NOMO-1 (cell line): ENCODE results near the gene ADAM17.
"Not testable (repeated sequence)": the region's sequence is repeated elsewhere in the genome, so short reads cannot be mapped to it uniquely, and the experiment has no call there.

Source experiments
- DNase-seq, 2 experiments: peaks; one replicate each; lab custom pipeline; 2025; ENCODE audit not compliant: unreplicated experiment in 2 of 2; lab: John Stamatoyannopoulos, UW

Gene ADAM17

DNA sequence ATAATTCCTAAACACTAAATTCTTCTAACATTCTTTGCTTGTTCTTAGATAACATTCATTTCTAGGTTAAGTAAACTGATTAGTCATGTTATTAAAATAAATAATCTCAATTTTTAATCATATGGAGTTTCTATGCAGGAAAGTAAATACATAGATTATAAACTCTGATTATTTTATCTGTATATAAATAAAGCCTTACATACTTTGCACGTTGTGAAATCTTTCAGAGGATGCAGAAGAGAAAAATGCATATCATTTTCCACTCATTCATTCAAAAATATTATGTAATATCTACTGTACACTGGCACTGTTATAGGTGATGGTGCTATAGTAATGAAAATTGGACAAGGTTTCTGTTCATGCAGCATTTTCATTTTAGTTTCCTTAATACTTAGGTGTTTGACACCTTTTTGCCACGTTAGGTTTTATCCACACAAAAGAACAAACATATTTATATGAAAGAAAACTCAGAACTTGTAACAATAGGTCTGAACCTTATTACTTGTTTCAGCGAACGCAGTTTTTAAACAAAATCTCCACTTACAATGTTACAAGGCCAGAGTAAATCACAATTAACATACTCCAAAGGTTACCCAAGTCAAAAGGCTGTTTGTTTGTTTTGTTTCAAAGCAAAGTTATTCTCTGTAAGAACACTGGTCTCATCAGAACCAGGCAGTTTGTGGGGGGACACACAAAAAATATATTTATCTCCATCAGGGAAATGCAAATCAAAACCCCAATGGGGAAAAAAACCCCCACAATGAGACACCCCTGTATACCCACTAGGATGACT lies 27.4 kb downstream of the ADAM17 start:
- DNase-seq = no peak

DNA sequence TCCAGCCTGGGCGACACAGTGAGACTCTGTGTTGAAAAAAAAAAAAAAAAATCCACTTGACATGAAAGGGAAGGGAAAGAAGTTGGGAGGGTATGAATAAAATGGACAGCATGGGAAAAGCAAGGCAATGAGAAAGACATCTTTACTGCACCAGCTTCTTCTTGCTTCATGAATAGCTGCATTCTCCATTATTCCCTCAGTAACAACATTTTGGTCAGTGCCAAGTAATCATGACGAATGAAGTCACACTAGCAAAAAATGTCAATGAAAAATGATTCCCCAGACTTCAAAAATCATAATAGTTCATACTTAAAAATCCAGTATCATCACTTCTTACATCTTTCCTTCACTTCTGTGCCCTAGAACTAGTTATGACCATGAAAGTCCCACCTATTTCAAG lies 30.4 kb downstream of the ADAM17 start:
- DNase-seq = no peak

DNA sequence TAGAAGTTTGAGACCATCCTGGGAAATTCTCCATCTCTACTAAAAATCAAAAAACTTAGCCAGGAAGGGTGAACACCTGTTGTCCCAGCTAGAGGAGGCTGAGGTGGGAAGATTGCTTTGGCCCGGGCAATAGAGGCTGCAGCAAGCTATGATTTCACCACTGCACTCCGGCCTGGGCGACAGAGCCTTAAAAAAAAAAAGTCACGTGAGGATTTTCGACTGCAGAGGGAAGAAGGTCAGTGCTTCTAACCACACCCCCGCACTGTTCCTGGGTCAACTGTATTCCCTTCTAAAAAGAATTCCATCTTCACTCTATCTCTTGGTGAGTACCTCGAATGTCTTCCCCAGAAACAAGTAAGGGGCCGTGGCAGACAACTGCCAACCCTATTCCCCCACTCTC lies 31.3 kb downstream of the ADAM17 start:
- no peak for DNase-seq

DNA sequence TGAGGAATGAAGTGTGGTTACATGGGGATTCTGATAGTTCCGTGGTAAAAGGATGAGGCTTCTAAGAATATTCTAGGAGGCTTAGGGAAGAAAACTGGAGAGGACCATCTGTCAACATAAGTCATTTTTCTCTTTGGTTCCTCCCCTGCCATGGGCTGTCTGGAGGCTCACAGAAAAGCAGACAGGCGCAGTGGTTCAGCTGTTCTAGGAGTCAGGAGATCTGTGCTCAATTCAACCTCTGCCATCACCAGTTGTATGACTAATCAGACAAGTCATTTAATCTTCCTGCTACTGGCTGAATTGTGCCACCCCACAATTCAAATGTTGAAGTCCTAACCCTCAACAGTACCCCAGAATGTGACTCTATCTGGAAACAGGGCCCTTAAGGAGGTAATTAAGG lies 36.4 kb downstream of the ADAM17 start:
- no peak for DNase-seq

DNA sequence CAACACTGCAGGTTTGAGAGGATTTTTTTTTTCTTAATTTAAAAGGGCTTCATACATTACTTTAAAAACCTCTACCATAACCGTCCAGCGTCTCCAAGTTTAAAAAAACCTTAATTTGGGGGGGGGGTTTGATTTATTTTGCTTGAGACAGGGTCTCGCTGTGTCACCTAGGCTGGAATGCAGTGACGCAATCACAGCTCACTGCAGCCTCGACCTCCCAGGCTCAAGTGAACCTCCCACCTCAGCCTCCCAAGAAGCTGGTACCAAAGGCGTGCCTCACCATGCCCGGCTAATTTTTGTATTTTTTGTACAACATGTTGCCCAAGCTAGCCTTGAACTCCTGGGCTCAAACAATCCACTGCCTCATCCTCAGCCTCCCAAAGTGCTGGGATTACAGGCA lies 36.9 kb downstream of the ADAM17 start:
- no peak for DNase-seq

DNA sequence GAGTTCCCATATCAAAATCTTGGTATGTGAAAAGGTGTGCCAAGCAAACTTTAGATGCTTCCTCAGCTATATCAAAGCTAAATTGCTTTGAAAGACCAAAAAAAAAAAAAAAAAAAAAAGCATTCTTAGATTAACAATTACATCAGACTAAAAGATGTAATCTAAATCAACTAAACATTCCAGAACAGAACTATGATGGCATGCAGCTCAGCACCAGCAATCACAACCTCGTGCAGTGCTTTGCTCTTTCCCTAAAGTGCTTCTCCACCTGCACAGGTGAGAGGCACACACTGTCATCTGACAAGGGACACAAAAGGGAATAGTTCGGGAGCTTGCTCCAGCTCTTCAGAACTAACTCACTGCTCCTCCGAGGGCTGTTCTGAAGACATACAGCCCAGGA lies 37.5 kb downstream of the ADAM17 start:
- DNase-seq = no peak

DNA sequence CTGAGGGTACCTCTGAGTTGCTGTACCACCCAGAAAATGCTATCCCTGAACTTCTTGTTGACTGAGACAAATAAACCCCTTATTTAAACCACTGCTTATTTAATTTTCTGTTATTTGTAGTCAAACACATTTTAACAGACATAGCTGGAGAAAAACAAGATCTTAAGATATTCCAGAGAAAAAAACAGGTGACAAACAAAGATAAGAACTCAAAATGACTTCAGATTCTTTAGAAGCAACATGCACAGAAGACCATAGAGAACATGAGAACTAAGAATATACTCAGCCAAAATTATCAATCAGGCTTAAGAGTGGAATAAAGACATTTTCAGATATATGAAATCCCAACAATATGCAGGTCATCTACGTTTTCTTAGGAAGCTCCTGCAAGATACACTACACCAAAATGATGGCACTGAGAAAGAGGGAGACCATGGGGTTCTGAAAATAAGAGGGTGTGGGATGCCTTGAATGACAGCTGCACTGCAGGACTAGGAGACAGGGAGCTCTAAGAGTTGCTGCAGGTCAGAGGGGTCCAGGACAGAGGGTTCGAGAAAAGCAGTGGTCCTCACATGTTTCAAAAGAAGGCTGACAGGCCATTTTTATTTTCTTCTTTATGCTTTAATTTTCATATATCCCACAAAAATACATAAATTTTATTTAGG lies 38.4 kb downstream of the ADAM17 start:
- no peak for DNase-seq

DNA sequence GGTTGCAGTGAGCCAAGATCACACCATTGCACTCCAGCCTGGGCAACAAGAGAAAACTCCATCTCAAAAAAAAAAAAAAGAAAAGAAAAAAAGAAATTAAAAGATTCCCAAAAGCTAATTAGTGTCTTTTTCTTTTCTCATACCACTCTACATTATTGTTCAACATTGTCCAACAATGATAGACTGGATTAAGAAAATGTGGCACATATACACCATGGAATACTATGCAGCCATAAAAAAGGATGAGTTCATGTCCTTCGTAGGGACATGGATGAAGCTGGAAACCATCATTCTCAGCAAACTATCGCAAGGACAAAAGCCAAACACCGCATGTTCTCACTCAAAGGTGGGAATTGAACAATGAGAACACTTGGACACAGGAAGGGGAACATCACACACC lies 41.7 kb downstream of the ADAM17 start:
- DNase-seq = not testable (repeated sequence)

DNA sequence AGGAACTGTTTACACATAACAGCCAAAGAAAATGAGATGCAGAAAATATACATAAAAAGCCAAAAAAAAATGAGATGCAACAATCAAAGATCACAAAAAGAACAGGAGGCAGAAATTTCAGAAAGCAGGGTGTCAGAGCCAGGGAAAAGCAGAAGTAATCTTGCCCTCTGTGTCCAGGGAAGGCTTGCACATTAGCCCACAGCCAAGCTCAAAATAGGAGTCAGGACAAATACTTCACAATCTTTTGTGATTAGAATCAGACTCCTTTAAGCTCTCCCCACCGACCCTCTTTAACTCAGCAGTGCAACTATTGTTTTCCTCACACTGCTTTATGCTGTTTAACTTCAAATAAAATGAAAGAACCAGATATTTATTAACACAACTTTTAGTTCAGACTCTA lies 46.7 kb downstream of the ADAM17 start:
- peak in 1 of 2 experiments; percentile 26 for DNase-seq

DNA sequence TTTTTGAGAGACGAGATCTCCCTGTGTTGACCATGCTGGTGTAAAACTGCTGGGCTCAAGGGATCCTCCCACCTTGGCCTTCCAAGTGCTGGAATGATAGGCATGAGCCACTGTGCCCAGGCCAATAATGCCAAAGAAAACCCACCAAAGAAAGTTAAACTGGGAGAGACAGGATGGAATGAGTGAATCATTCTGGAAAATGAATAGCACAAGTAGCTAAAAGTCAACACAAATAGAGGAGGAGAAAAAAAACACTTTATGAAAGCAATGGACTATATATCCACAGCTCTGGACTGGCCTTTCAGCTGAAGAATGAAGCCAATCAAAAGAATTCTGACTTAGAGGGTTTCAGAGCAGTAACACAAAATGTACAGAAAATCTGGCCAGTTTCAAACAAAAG lies 57.4 kb downstream of the ADAM17 start:
- no peak for DNase-seq

DNA sequence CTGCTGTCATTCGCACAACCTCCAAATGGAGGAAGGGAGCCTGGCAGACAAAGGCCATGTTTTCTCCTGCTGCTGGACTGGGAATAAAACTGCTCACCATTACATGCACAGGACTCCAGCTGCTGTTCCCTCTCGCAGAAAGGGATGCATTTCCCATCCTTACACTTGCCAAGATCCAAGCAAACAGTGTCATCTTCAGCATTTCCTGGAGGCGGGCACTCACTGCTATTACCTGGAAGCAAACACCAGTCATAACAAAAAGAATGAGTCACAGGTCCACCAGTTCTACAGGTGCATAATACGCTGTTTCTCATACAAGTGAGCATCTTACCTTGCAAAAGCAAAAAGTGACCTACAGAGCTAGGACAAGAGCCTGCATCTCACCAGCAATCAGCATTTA lies 58.6 kb downstream of the ADAM17 start:
- no peak for DNase-seq

DNA sequence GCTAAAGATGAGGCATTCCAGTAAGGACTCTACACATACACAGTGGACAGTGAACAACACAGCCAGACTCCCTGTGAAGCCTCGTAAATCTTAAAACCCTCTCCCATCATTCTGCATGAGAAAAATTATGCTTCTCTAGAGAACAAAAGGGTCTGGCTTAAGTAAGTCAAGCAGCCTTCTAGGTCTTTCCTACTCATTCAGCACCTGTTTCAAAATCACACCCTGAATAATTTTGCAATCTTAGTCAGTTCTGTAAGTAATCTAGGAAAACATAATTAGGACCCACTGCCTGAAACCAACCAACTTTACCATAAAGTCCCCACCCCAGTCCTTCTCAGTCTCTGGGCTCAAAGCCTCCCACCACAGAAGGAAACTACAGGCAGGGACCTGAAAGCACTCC lies 61.5 kb downstream of the ADAM17 start:
- no peak for DNase-seq

DNA sequence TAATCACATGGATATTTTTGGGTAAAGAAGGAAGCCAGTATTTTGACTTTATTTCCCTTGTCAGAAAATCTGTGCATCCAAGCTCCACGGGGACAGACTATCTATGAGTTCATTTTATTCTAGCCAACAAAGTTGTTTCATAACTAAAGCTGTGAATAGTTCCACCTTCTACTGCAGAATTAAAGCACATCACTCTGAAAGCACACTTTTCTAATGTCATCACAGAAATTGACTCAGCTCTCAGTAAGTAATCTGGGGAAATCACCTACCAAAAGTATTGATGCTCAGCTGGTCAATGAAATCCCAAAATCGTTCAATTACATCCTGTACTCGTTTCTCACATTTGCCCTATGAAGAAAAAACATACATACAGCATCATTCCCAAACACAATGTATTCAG lies 62.2 kb downstream of the ADAM17 start:
- DNase-seq = no peak

DNA sequence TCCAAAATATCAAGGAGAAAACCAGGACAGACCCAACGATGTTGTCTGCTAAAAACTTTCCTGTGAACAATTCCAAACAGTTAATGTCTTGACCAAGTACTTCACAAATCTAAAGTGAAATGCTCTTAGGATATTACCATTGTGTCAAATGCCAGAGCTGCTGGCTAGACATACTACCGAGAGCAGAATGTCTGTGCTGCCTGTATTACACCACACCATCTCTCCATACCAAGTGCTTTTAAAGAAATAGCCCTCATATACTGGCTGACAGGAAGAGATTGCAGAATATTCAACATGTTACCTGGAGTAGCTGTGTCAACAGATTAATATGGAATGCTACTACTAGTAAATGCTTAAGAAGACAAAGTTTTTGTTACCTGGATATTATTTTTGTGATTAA lies 62.7 kb downstream of the ADAM17 start:
- no peak for DNase-seq

DNA sequence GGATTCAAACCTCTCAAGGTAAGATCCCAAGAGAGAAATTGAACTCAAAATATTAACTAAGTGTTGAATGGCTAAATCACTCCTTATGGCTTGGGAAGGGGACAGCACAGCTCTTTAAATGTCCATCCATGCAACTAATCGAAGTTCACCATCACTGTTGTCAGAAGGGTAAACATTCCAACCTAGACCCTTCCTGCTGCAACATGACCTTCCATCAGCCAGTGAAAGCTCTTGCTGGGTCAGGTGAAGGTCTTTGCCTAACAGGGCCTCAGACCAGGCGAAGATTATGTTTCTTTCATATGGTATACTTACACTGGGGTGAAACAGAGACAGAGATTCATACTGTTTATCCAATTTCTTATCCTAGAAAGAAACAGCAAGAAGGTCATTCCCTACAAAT lies 64.8 kb downstream of the ADAM17 start:
- no peak for DNase-seq

DNA sequence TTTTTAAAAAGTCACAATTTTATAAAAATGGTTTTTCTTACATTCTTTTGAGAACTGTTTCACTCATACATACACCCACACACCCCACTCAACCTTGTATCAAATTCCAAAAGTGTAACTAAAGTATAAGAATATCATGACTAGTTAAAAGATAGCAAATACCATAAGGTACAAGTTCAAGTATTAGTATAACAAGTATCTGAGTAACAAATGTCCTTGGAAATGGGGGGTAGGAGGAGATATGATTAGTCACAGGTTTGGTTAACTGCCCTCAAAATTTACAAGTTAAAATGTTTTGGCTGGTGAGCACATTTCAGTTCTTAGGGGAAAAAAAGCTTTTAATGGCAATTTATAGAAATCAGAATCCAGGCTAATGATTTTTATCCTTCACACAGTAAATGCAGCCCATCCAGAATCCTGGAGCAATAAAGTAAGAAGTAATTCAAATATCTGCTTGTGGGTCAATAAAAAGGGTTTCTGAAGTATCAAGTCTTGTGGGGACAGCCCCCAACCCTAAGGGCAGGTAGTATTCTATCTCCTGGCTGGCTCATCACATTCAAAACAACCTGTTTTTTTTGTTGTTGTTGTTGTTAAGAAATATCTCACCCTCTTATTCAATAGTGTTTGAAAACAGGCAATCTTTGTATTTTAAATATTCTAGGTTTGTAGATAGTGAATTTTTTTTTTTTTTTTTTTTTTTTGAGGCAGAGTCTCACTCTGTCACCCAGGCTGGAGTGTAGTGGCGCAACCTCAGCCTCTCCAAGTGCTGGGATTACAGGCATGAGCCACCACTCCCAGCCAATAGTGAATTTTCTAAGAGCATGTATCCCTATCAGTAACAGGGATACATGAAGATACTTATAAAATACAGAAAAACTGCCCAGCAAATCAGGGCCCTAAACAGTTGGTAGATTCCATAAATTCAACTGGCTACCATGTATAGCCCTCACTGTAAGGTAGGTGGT lies 66.8 kb downstream of the ADAM17 start:
- DNase-seq = no peak

DNA sequence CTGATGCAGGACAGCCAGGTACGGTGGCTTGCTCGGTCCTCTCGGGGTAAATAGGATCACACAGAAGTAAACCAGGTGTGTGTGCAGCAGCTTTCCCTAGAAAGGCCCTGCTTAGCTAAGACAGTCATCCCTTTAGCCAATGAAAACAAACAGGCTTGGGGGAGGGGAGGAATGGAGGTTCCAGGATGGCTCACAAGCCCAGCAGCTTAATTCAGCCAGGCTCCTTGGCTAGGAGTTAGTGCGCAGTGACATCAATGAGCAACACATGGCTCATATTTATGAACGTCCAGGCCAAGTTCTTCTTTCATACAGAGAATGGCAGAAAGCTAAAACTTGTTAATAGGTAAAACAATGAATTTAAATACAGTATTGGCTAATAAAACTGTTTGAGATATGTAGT lies 71.1 kb downstream of the ADAM17 start:
- no peak for DNase-seq

DNA sequence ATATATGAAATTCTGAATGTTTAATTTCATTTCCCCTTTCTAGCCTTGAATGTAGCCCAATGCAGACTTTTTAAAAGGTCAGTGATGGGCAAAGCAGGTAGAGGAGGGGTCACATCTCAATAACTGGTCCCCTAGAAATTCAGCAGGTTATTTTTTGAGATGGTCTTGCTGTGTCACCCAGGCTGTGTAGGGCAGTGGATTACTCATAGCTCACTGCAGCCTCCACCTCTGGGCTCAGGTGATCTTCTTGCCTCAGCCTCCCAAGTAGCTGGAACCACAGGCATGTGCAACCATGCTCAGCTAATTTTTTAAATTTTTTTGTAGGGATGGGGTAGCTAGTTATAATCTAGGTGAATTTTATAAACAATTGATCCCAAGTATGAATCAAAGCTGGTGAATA lies 72.5 kb downstream of the ADAM17 start:
- DNase-seq = no peak

DNA sequence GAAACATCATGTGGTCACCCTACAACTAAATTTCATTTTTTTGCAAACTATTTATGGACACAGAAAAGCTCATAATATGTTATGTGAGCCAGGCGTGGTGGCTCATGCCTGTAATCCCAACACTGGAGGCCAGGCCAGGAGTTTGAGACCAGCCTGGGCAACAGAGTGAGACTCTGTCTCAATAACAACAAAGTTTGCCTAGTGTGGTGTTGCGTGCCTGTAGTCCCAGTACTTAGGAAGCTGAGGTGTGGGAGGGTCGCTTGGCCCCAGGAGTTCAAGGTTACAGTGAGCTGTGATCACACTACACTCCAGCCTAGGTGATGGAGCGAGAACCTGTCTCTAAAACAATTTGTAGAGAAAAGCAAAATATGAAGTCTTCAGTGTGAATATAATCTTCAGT lies 75.5 kb downstream of the ADAM17 start:
- no peak for DNase-seq

DNA sequence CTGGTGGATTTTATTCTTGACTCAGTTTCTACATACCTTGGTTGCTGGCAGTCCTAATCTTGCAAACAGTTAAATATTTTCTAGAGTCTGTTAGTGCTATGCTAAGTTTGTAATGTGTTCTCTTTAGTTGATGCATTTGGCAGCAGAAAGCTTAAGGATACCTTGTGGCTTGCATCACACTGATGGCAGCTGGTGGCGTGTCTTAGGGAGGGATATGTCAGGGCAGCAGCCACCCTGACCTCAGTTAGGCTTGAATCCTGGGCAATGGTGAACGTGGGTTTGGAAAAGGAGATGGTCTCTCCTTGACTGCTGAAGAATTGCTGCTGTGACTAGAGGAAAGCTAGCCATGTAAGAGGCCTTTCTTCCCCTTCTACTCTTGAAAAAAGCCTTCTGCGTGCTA lies 77.1 kb downstream of the ADAM17 start:
- DNase-seq = no peak

DNA sequence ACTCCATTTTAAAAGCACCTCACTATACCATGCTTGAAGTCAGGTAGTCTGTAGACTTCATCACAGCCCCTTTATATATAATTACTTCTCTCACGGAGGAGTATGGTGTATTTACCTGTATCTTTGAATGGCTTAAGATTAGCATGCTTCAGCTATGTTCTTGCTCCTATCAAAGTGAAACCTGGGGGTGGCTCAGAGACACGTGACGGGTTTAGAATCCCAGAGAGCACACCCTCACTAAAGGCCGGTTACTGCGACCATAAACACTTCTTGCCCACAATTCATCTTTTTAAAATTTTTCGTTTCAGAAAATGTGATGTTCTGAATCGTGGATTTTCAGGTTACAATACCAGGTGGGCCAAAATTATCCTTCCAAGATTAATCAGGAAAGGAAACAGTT lies 77.7 kb downstream of the ADAM17 start:
- DNase-seq = no peak
